PC-3 (cell line): ENCODE measurements around the gene AFF4.

Experiments
- EZH2 ChIP-seq: fragments of 300-600 bp; sonication (generic); IDR thresholded peaks from one replicate; pipeline ENCODE4 v1.6.1; 2017; ENCODE audit warnings: antibody characterized with exemption, mild to moderate bottlenecking, low read length; ENCODE audit not compliant: unreplicated experiment
- EZH2phosphoT487 ChIP-seq: fragments of 300-600 bp; sonication (generic); IDR thresholded peaks from 2 replicates; pipeline ENCODE4 v1.6.1; 2018; ENCODE audit warnings: mild to moderate bottlenecking, antibody characterized with exemption, low read length, borderline replicate concordance
- TF ChIP-seq, protein P1 (sequence below): fragments of 300-600 bp; sonication (generic); conservative IDR thresholded peaks from 2 replicates; pipeline ENCODE4 v1.5.1; 2017; ENCODE audit warnings: antibody characterized with exemption, low read depth, mild to moderate bottlenecking, low read length

GRCh38 chr5:132987531-132988408 lies 24.3 kb upstream of the AFF4 start:
- TF ChIP-seq, protein P1, sequence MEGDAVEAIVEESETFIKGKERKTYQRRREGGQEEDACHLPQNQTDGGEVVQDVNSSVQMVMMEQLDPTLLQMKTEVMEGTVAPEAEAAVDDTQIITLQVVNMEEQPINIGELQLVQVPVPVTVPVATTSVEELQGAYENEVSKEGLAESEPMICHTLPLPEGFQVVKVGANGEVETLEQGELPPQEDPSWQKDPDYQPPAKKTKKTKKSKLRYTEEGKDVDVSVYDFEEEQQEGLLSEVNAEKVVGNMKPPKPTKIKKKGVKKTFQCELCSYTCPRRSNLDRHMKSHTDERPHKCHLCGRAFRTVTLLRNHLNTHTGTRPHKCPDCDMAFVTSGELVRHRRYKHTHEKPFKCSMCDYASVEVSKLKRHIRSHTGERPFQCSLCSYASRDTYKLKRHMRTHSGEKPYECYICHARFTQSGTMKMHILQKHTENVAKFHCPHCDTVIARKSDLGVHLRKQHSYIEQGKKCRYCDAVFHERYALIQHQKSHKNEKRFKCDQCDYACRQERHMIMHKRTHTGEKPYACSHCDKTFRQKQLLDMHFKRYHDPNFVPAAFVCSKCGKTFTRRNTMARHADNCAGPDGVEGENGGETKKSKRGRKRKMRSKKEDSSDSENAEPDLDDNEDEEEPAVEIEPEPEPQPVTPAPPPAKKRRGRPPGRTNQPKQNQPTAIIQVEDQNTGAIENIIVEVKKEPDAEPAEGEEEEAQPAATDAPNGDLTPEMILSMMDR: no peak
- TF ChIP-seq EZH2: no peak
- no peak for TF ChIP-seq EZH2phosphoT487
